KMS-11 (cell line): ENCODE measurements around the gene AFF1.

Experiments used
- H2AFZ ChIP-seq: fragments of 200-600 bp; sonication (generic); 2 replicates; pipeline ENCODE4 v1.6.1; 2016; ENCODE audit warnings: antibody characterized with exemption, mixed run types, low read depth
- H3K27ac ChIP-seq: fragments of 200-600 bp; sonication (generic); 2 replicates; pipeline ENCODE4 v1.6.1; 2016; ENCODE audit warnings: mild to moderate bottlenecking, mixed run types
- H3K27me3 ChIP-seq: fragments of 200-600 bp; sonication (generic); 2 replicates; pipeline ENCODE4 v1.6.1; 2017; ENCODE audit warnings: mild to moderate bottlenecking, low read depth, mixed run types, moderate library complexity; ENCODE audit not compliant: insufficient read depth
- H3K36me3 ChIP-seq: fragments of 200-600 bp; sonication (generic); 2 replicates; pipeline ENCODE4 v1.6.1; 2017; ENCODE audit warnings: mild to moderate bottlenecking, mixed run types; ENCODE audit not compliant: insufficient read depth
- H3K4me1 ChIP-seq: fragments of 200-600 bp; sonication (generic); 2 replicates; pipeline ENCODE4 v1.6.1; 2016; ENCODE audit warnings: mild to moderate bottlenecking, low read depth, mixed run types; ENCODE audit not compliant: poor library complexity, severe bottlenecking
- H3K4me2 ChIP-seq: fragments of 200-600 bp; sonication (generic); 2 replicates; pipeline ENCODE4 v1.7.0; 2016; ENCODE audit warnings: mild to moderate bottlenecking, mixed run types
- H3K4me3 ChIP-seq: fragments of 200-600 bp; sonication (generic); IDR thresholded peaks from 2 replicates; pipeline ENCODE4 v1.6.1; 2017; ENCODE audit warnings: low read depth, low read length, mixed read lengths; ENCODE audit not compliant: insufficient read depth
- H3K79me2 ChIP-seq: fragments of 200-600 bp; sonication (generic); 2 replicates; pipeline ENCODE4 v1.6.1; 2016; ENCODE audit warnings: low read depth, mixed run types; ENCODE audit not compliant: insufficient read depth
- H3K9ac ChIP-seq: fragments of 200-600 bp; sonication (generic); 2 replicates; pipeline ENCODE4 v1.6.1; 2016; ENCODE audit warnings: mild to moderate bottlenecking, mixed run types
- H4K20me1 ChIP-seq: fragments of 200-600 bp; sonication (generic); 2 replicates; pipeline ENCODE4 v1.6.1; 2016; ENCODE audit warnings: mild to moderate bottlenecking, mixed run types; ENCODE audit not compliant: insufficient read depth
- TF ChIP-seq, protein P1 (sequence below): fragments of 200-600 bp; sonication (generic); conservative IDR thresholded peaks from 2 replicates; pipeline ENCODE4 v1.6.1; 2017; ENCODE audit warnings: low read depth, mild to moderate bottlenecking, antibody characterized with exemption, low read length, moderate library complexity, mixed read lengths

Gene AFF1

GRCh38 chr4:86909546-86910295, 25.1 kb upstream of the AFF1 start:
- peaks cover 71% of the 10 kb centered on the region for H3K4me1 ChIP-seq
- TF ChIP-seq, protein P1, sequence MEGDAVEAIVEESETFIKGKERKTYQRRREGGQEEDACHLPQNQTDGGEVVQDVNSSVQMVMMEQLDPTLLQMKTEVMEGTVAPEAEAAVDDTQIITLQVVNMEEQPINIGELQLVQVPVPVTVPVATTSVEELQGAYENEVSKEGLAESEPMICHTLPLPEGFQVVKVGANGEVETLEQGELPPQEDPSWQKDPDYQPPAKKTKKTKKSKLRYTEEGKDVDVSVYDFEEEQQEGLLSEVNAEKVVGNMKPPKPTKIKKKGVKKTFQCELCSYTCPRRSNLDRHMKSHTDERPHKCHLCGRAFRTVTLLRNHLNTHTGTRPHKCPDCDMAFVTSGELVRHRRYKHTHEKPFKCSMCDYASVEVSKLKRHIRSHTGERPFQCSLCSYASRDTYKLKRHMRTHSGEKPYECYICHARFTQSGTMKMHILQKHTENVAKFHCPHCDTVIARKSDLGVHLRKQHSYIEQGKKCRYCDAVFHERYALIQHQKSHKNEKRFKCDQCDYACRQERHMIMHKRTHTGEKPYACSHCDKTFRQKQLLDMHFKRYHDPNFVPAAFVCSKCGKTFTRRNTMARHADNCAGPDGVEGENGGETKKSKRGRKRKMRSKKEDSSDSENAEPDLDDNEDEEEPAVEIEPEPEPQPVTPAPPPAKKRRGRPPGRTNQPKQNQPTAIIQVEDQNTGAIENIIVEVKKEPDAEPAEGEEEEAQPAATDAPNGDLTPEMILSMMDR, result no peak
- H3K9ac ChIP-seq, result no peak overlapping the region
- peak overlapping the region; percentile 87; the same call in 1 of the 2 replicates for H3K27ac ChIP-seq
- H3K27me3 ChIP-seq, result no peaks in the 10 kb centered on the region
- H3K36me3 ChIP-seq, result no peaks in the 10 kb centered on the region
- no peak overlapping the region; the same call in 1 of the 2 replicates for H2AFZ ChIP-seq
- H3K4me2 ChIP-seq, result peak overlapping the region; percentile 75; the same call in 1 of the 2 replicates
- no peaks in the 10 kb centered on the region for H3K79me2 ChIP-seq
- H4K20me1 ChIP-seq, result no peaks in the 10 kb centered on the region
- no peak overlapping the region for H3K4me3 ChIP-seq

GRCh38 chr4:86910369-86910768, 24.4 kb upstream of the AFF1 start:
- H3K4me1 ChIP-seq, result peaks cover 68% of the 10 kb centered on the region
- no peak overlapping the region for H3K4me3 ChIP-seq
- no peaks in the 10 kb centered on the region for H3K36me3 ChIP-seq
- peak overlapping the region; percentile 87 for H3K27ac ChIP-seq
- peak overlapping the region; percentile 75 for H3K4me2 ChIP-seq
- no peak overlapping the region for H3K9ac ChIP-seq
- no peak overlapping the region for H2AFZ ChIP-seq
- no peaks in the 10 kb centered on the region for H3K27me3 ChIP-seq
- H3K79me2 ChIP-seq, result no peaks in the 10 kb centered on the region
- TF ChIP-seq, protein P1, result no peak
- no peaks in the 10 kb centered on the region for H4K20me1 ChIP-seq

DNA sequence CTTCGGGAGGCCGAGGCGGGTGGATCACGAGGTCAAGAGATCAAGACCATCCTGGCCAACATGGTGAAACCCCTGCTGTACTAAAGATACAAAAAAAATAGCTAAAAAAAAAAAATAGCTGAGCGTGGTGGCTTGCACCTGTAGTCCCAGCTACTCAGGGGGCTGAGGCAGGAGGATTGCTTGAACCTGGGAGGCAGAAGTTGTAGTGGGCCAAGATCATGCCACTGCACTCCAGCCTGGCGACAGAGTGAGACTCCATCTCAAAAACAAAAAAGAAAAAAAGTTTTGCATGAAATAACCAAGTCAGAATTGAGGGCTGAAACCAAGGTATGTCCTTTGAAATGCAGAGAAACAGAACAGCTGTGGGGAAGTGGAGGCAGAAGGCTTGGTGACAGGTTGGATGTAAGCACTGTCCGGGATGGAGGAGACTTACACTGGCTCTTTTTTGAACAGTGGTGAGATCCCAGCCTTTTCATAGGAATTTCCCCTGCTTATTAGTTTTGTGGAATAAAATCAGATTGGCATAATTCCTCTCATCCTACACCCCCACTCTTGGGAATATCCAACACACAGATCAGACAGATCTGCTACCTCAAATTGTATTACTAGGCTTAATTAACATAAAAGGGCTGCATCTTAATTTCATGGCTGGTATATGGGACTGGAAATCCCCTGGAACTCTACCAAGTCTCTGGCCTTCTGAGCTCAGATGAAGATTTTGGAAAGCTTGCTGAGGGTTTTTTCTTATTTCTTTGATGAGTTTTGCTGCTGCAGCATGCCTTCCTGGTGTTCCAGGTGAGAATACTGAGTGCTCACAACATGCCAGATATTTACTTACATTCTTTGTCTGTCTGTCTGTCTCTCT, 23.8 kb upstream of the AFF1 start:
- peak overlapping the region; percentile 39; the same call in 1 of the 2 replicates for H3K9ac ChIP-seq
- H3K27me3 ChIP-seq, result no peaks in the 10 kb centered on the region
- no peaks in the 10 kb centered on the region for H3K79me2 ChIP-seq
- peak overlapping the region; percentile 87 for H3K27ac ChIP-seq
- H2AFZ ChIP-seq, result peak overlapping the region; percentile 20; the same call in 1 of the 2 replicates
- peak overlapping the region; percentile 75 for H3K4me2 ChIP-seq
- peaks cover 63% of the 10 kb centered on the region for H3K4me1 ChIP-seq
- no peaks in the 10 kb centered on the region for H4K20me1 ChIP-seq
- H3K36me3 ChIP-seq, result no peaks in the 10 kb centered on the region
- no peak overlapping the region for H3K4me3 ChIP-seq
- TF ChIP-seq, protein P1, result no peak

DNA sequence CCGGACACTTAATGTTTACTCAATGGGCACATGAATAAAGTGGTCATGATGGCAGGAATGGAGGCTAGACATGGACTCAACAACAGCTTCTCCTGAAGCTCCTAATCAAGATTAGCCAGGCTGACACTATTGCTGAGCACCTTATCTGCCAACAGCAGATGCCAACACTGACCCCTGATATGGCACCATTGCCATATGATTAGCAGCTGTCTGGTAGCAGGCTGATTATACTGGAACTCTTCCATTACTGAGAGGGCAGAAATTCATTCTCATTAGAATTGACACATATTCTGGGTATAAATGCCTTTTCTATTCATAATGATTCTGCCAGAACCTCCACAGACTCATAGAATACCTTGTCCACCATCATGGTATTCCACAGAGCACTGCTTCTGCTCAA, 18.4 kb upstream of the AFF1 start:
- Histone ChIP-seq H4K20me1 (no peaks in the 10 kb centered on the region), H2AFZ (no peak overlapping the region), H3K4me2 (no peak overlapping the region), H3K9ac (no peak overlapping the region), H3K79me2 (no peaks in the 10 kb centered on the region), H3K36me3 (no peaks in the 10 kb centered on the region), H3K4me3 (no peak overlapping the region), H3K4me1 (peaks cover 35% of the 10 kb centered on the region), H3K27ac (no peak overlapping the region), H3K27me3 (no peaks in the 10 kb centered on the region)
- TF ChIP-seq, protein P1, result no peak
